K562 (cell line): Measurements from ENCODE around the gene CTSD. TPM values are rescaled to one million over a fixed set of nuclear protein-coding genes. Genes with fewer than 3 reads are reported as not detected.
A peak's percentile ranks its signal among the peaks of the same experiment; 100 is the strongest.

Source experiments
- ATAC-seq: fragments of 200-7000 bp; cut with Tn5 transposase; 3 replicates; pipeline ENCODE4 v1.9.1; 2020; ENCODE audit warnings: moderate library complexity
- BruUV-seq: library from RNA; stranded (reverse); fragments of 400-500 nt; replicated peaks from 2 replicates; lab custom pipeline; 2021; lab: Mats Ljungman, UMichigan
- CTCF ChIA-PET: fragments of 300-600 bp; formaldehyde crosslinking; extraction: SDS; loops from one replicate; lab custom pipeline; 2021; ENCODE audit warnings: low intra/inter-chr PET ratio; lab: Yijun Ruan, JAX
- POLR2A ChIA-PET: fragments of 300-600, 350-650 bp; sonication (Branson Sonifier 250); formaldehyde crosslinking; extraction: SDS; loops from one replicate; lab custom pipeline; 2021; ENCODE audit warnings: antibody characterized with exemption, inconsistent platforms; lab: Yijun Ruan, JAX
- DNase-seq, 4 experiments: peaks; one replicate each; pipeline versions ENCODE4 v3.0.0 to v3.0.0-alpha.2; 2011 to 2018; ENCODE audit warnings: low spot score in 3 of 4, mixed read lengths in 3 of 4; ENCODE audit errors: extremely low read depth in 1 of 4
- FAIRE-seq: peaks from 2 replicates; lab custom pipeline; 2011; peaks lifted over from hg19 to GRCh38; lab: Jason Lieb, UNC
- H2AFZ ChIP-seq: 2 replicates; pipeline ENCODE4 v1.6.0; 2011; ENCODE audit warnings: low read depth, low read length, control low read depth, inconsistent platforms
- H3K27ac ChIP-seq: fragments of 200-600 bp; 3 replicates; pipeline ENCODE4 v1.8.0; 2011; ENCODE audit warnings: low read depth, mild to moderate bottlenecking, control low read depth, inconsistent platforms, low read length, moderate library complexity, mixed read lengths; ENCODE audit errors: extremely low read depth
- H3K27me3 ChIP-seq, 2 experiments: fragments of 300-600 bp in 1 of 2; 2 replicates in 1 of 2; 3 replicates in 1 of 2; pipeline versions ENCODE4 v1.6.0 to v1.8.0; 2011; ENCODE audit warnings: inconsistent platforms in 2 of 2, low read length in 2 of 2, mild to moderate bottlenecking in 1 of 2, mixed read lengths in 1 of 2, moderate library complexity in 1 of 2; ENCODE audit not compliant: control insufficient read depth in 2 of 2, insufficient read depth in 2 of 2
- H3K36me3 ChIP-seq: fragments of 300-600 bp; 3 replicates; pipeline ENCODE4 v1.8.0; 2011; ENCODE audit warnings: mild to moderate bottlenecking, low read length, inconsistent platforms; ENCODE audit not compliant: control insufficient read depth, insufficient read depth
- H3K4me1 ChIP-seq, 2 experiments: fragments of 200-600 bp in 1 of 2; replicated peaks in 1 of 2; 2 replicates in 1 of 2; 3 replicates in 1 of 2; pipeline versions ENCODE4 v1.5.1 to v1.8.0; 2011; ENCODE audit warnings: inconsistent platforms in 2 of 2, low read length in 2 of 2, mild to moderate bottlenecking in 1 of 2, mixed read lengths in 1 of 2, moderate library complexity in 1 of 2; ENCODE audit not compliant: control insufficient read depth in 2 of 2, insufficient read depth in 2 of 2
- H3K4me2 ChIP-seq: 2 replicates; pipeline ENCODE4 v1.6.1; 2011; ENCODE audit warnings: low read length, control low read depth, inconsistent platforms, mixed read lengths; ENCODE audit not compliant: insufficient read depth
- H3K4me3 ChIP-seq: fragments of 200-600 bp; sonication (generic), shearing (Covaris generic); 2 replicates; pipeline ENCODE4 v1.5.1; 2016; ENCODE audit warnings: control low read depth, inconsistent platforms
- H3K79me2 ChIP-seq: fragments of 200-600 bp; 3 replicates; pipeline ENCODE4 v1.8.0; 2011; ENCODE audit warnings: low read length, inconsistent platforms; ENCODE audit not compliant: control insufficient read depth, insufficient read depth
- H3K9ac ChIP-seq, 2 experiments: 2 replicates each; pipeline versions ENCODE4 v1.6.0 to v1.6.1; 2011; ENCODE audit warnings: low read depth in 2 of 2, low read length in 2 of 2, control low read depth in 1 of 2, inconsistent platforms in 1 of 2, mild to moderate bottlenecking in 1 of 2, mixed read lengths in 1 of 2; ENCODE audit not compliant: insufficient read depth in 1 of 2
- H3K9me1 ChIP-seq: one replicate; pipeline ENCODE4 v1.6.0; 2011; ENCODE audit warnings: inconsistent platforms, mild to moderate bottlenecking, low read length, moderate library complexity; ENCODE audit not compliant: control insufficient read depth, insufficient read depth
- H3K9me3 ChIP-seq: replicated peaks from 2 replicates; pipeline ENCODE4 v1.5.1; 2011; ENCODE audit warnings: low read depth, low read length, inconsistent platforms; ENCODE audit not compliant: control insufficient read depth, insufficient read depth
- H4K20me1 ChIP-seq: replicated peaks from 2 replicates; pipeline ENCODE4 v1.6.1; 2011; ENCODE audit warnings: low read length, inconsistent platforms, mixed read lengths; ENCODE audit not compliant: control insufficient read depth, insufficient read depth
- C11orf30 ChIP-seq: fragments of 450-650 bp; IDR thresholded peaks from 2 replicates; pipeline ENCODE4 v1.6.1; 2016; ENCODE audit warnings: low read depth, mild to moderate bottlenecking
- HDAC1 ChIP-seq, 2 experiments: fragments of 450-650 bp; IDR thresholded peaks; 2 replicates each; pipeline ENCODE4 v1.6.1; 2016 to 2017; ENCODE audit warnings: inconsistent platforms in 1 of 2, mild to moderate bottlenecking in 1 of 2, moderate library complexity in 1 of 2
- LARP7 ChIP-seq: fragments of 450-650 bp; IDR thresholded peaks from 2 replicates; pipeline ENCODE4 v1.6.1; 2016
- MYC ChIP-seq, 2 experiments: fragments of 250-450 bp in 1 of 2; sonication (Bioruptor Pico) in 1 of 2; IDR thresholded peaks; 2 replicates each; pipeline versions ENCODE4 v1.5.1 to v1.6.1; 2012 to 2021; ENCODE audit warnings: low read depth in 2 of 2, borderline replicate concordance in 1 of 2, improper control_type of control experiment in 1 of 2, low read length in 1 of 2, mild to moderate bottlenecking in 1 of 2, moderate library complexity in 1 of 2
- PML ChIP-seq: IDR thresholded peaks from 2 replicates; pipeline ENCODE4 v1.6.1; 2012; ENCODE audit warnings: low read length, inconsistent platforms
- RBM22 ChIP-seq: fragments of 200-400 bp; formaldehyde crosslinking; IDR thresholded peaks from 2 replicates; pipeline ENCODE4 v1.6.1; 2018; ENCODE audit warnings: low read length, low read depth; ENCODE audit not compliant: poor library complexity, severe bottlenecking
- RERE ChIP-seq: sonication (generic); formaldehyde crosslinking; IDR thresholded peaks from 2 replicates; pipeline ENCODE4 v1.8.0; 2023; ENCODE audit warnings: missing genetic modification reagents, mild to moderate bottlenecking, borderline replicate concordance
- ZBTB1 ChIP-seq: sonication (generic); formaldehyde crosslinking; IDR thresholded peaks from 2 replicates; pipeline ENCODE4 v1.8.1; 2023; ENCODE audit warnings: missing genetic modification reagents, low read depth, mild to moderate bottlenecking, borderline replicate concordance
- ZNF133 ChIP-seq: fragments of 250-450 bp; sonication (Bioruptor Pico); IDR thresholded peaks from 2 replicates; pipeline ENCODE4 v1.4.0; 2020; ENCODE audit warnings: mild to moderate bottlenecking
- ZNF175 ChIP-seq: fragments of 200-800 bp; sonication (Bioruptor generic); IDR thresholded peaks from 2 replicates; pipeline ENCODE4 v1.6.1; 2016; ENCODE audit warnings: low read depth, mild to moderate bottlenecking, missing genetic modification characterization, missing compliant biosample characterization
- ZNF589 ChIP-seq: fragments of 200-800 bp; sonication (Bioruptor generic); IDR thresholded peaks from 2 replicates; pipeline ENCODE4 v1.6.1; 2016; ENCODE audit warnings: low read depth, missing genetic modification characterization, missing compliant biosample characterization
- ZNF644 ChIP-seq: fragments of 200-800 bp; sonication (Bioruptor generic); IDR thresholded peaks from 2 replicates; pipeline ENCODE4 v1.6.1; 2016; ENCODE audit warnings: low read depth, missing genetic modification characterization, missing compliant biosample characterization
- WGBS: fragments of 100-300 bp; shearing (Covaris generic); methylation state at CpG from one replicate; pipeline ENCODE4 v1.1.6; 2016; ENCODE audit warnings: low coverage, mixed read lengths; ENCODE audit not compliant: insufficient coverage; ENCODE audit errors: missing lambda C conversion rate; 5-methylcytosine and 5-hydroxymethylcytosine counted together
- in situ Hi-C: fragments of 300-500 bp; cut with MboI; formaldehyde crosslinking; loops from 4 replicates; pipeline ENCODE4 v1.15.0; 2018; ENCODE audit warnings: inconsistent platforms, mixed read lengths
- intact Hi-C: fragments of 100-400 bp; cut with micrococcal nuclease; formaldehyde crosslinking; loops from 2 replicates; pipeline ENCODE4 v1.14.2; 2022
- polyA plus RNA-seq, 8 experiments: library from polyadenylated mRNA; depleted of rRNA in 4 of 8; stranded (reverse) in 5 of 8; unstranded in 3 of 8; fragments of >200 nt; fragmentation: Nextera tagmentation in 2 of 8; fragmentation: Illumina TruSeq in 1 of 8; extraction: Ambion mirVana in 2 of 8; extraction: Trizol in 1 of 8; gene quantifications; 2 replicates each; pipeline versions ENCODE4 v1.2.1 to v1.2.3, GENCODE V29; 2011 to 2014; ENCODE audit warnings: inconsistent platforms in 1 of 8, missing spikeins in 1 of 8
- total RNA-seq, 7 experiments: library from RNA; depleted of rRNA in 6 of 7; stranded (reverse); fragments of >200 nt in 6 of 7; fragmentation: Illumina TruSeq in 2 of 7; extraction: Trizol in 2 of 7; gene quantifications; 2 replicates each; pipeline versions ENCODE4 v1.2.1 to v1.2.3, GENCODE V29; 2011 to 2021; ENCODE audit warnings: low replicate concordance in 1 of 7
- TF ChIP-seq, protein P1 (sequence below), 2 experiments: IDR thresholded peaks; 2 replicates each; pipeline ENCODE4 v1.6.1; 2011; ENCODE audit warnings: borderline replicate concordance in 1 of 2, control low read depth in 1 of 2, low read depth in 1 of 2, low read length in 1 of 2, mild to moderate bottlenecking in 1 of 2, mixed read lengths in 1 of 2, moderate library complexity in 1 of 2; ENCODE audit not compliant: insufficient read depth in 1 of 2, insufficient read length in 1 of 2, poor library complexity in 1 of 2, severe bottlenecking in 1 of 2; ENCODE audit errors: extremely low read depth in 1 of 2

Gene CTSD
- total and polyA plus RNA-seq, 9 of the 15 experiments (the other 6 are each of a cell fraction or from before 2014, with no cell fraction given), result 1.0 to 112 (median 40.9) TPM

DNA sequence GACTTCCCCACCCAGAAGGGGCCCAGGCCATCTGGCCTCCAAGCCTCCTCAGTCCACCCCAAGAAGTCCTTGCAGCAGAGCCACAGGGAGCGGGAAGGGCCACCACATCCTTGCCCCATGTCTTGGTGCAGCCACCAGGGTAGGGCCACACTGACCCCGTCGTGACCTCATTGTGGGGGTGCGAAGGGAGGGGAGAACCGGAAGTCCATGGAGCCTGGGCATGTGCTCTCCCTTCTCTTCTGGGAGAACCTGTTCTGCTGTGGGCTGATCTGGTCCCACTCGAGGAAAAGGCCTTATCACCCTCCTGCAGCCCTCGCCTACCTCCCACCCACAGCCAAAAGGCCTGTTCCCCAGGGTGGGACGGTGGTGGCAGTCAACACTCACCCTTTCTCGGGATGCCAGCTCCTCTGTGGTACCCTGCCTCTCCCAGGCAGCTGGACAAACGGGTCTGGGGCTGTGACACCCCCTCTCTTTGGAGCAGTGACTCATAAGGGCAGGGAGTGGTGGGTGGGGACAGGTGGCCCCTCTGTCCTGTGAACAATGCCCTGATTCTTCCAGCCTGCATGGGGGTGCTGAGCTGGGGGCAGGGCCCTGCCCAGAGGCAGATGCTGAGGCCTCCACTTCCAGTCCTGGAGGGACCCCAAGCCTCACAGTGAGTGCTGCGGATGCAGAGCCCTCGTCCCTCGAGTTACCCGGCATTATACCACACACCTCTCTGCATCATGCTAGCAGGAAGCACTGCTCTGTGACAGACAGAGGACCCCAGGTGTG is 14.6 kb upstream of the CTSD start (continued):
- TF ChIP-seq, protein P1, sequence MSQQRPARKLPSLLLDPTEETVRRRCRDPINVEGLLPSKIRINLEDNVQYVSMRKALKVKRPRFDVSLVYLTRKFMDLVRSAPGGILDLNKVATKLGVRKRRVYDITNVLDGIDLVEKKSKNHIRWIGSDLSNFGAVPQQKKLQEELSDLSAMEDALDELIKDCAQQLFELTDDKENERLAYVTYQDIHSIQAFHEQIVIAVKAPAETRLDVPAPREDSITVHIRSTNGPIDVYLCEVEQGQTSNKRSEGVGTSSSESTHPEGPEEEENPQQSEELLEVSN (IDR thresholded peaks at IDR 0.05; ENCODE audit: borderline replicate concordance in 1 of 2, extremely low read depth in 1 of 2, insufficient read depth in 1 of 2, insufficient read length in 1 of 2, low read depth in 1 of 2, low read length in 1 of 2, poor library complexity in 1 of 2, severe bottlenecking in 1 of 2), result peak in 1 of 2 experiments; percentile 14
- TF ChIP-seq ZNF175 (no peak), ZBTB1 (CRISPR knock-in tag) (no peak)

DNA sequence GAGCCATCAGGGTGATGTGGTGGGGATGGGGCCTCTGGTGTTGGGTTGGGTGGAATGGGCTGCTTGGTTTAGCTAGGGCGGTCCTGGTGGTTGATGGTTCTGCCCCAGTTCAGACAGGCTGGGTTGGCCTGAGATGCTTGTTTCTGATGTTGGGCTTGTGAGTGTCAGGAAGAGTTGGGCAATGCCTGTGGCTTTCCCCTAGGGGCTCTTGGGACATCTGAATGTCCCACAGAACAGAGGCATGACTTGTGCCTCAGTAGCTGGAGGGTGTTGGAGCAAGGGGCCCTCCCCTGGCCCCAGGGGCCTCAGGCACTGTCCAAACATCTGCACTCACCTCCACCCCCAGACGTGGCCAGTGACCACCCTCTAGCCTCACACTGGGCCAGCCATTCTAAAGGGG is 14.0 kb upstream of the CTSD start:
- Histone ChIP-seq H3K9ac (no peak overlapping the region), H3K9me3 (no peaks in the 10 kb centered on the region), H3K36me3 (no peaks in the 10 kb centered on the region), H3K4me1 (peaks cover 13 to 62% of the 10 kb centered on the region in 2 experiments), H2AFZ (peak overlapping the region; percentile 29; the same call in 1 of the 2 replicates), H3K27me3 (peaks cover 10 to 38% of the 10 kb centered on the region in 2 experiments; a peak in 4 of 5 replicates), H3K4me3 (no peak overlapping the region), H4K20me1 (no peaks in the 10 kb centered on the region; the same call in 1 of the 2 replicates), H3K4me2 (no peak overlapping the region), H3K79me2 (no peaks in the 10 kb centered on the region), H3K27ac (no peak overlapping the region), H3K9me1 (no peaks in the 10 kb centered on the region)
- BruUV-seq, result no TSS peak
- CTCF ChIA-PET, result no interaction called here
- in situ Hi-C loops, result no loop called here
- POLR2A ChIA-PET, result interaction anchor here (0.9 kb wide), 1 partner anchor 15 kb away, joined by 3 read pairs; no protein-coding TSS in a partner anchor
- DNase-seq (no peak), ATAC-seq (no peak), FAIRE-seq (no peak)
- intact Hi-C loops, result no loop called here
- 48% methylated on average over 2 of the region's 2 CpGs for WGBS
- TF ChIP-seq LARP7 (no peak), MYC (IDR thresholded peaks at IDR 0.05; ENCODE audit: low read depth, low read length) (no peak), MYC (CRISPR knock-in tag; IDR thresholded peaks at IDR 0.05; ENCODE audit: borderline replicate concordance, low read depth) (no peak), RBM22 (no peak), RERE (no peak), ZNF133 (CRISPR knock-in tag) (no peak), ZNF589 (CRISPR knock-in tag) (no peak), C11orf30 (no peak), ZNF644 (tag) (no peak), HDAC1 (IDR thresholded peaks at IDR 0.05) (no peak), PML (no peak)
